Measurements from ENCODE around the gene SPR.

The SPR gene

GRCh38 chr2:72921853-72922252 lies 34.6 kb downstream of the SPR start:
- TF ChIP-seq CTCF (IDR thresholded peaks at IDR 0.05; ENCODE audit: control extremely low read depth, extremely low read depth, low read depth, missing control alignments) = no peak
- CTCF ChIA-PET = no interaction called here
- DNase-seq (ENCODE audit: extremely low spot score) = no peak
- POLR2A ChIA-PET = no interaction called here

GRCh38 chr2:72923833-72924352 lies 36.7 kb downstream of the SPR start:
- TF ChIP-seq CTCF (IDR thresholded peaks at IDR 0.05; ENCODE audit: control extremely low read depth, extremely low read depth, low read depth, missing control alignments) = no peak
- no peak for DNase-seq (ENCODE audit: extremely low spot score)
- CTCF ChIA-PET = interaction anchor here (1.3 to 5.9 kb wide), 2 partner anchors 10 to 31 kb away, joined by 4 to 35 read pairs; no protein-coding TSS in a partner anchor
- POLR2A ChIA-PET = no interaction called here

GRCh38 chr2:72924353-72925240 lies 37.4 kb downstream of the SPR start:
- no peak for DNase-seq (ENCODE audit: extremely low spot score)
- POLR2A ChIA-PET = no interaction called here
- TF ChIP-seq CTCF (IDR thresholded peaks at IDR 0.05; ENCODE audit: control extremely low read depth, extremely low read depth, low read depth, missing control alignments) = no peak
- CTCF ChIA-PET = interaction anchor here (1.0 to 5.9 kb wide), 3 partner anchors 9 to 288 kb away, joined by 3 to 35 read pairs (median 4); no protein-coding TSS in a partner anchor

GRCh38 chr2:72925328-72925943 lies 38.2 kb downstream of the SPR start:
- ChIA-PET POLR2A (no interaction called here), CTCF (interaction anchor here (0.9 to 5.9 kb wide), 7 partner anchors 8 to 287 kb away, joined by 3 to 35 read pairs (median 8); partner anchors contain the start of gene SPR)
- no peak for DNase-seq (ENCODE audit: extremely low spot score)
- TF ChIP-seq CTCF (IDR thresholded peaks at IDR 0.05; ENCODE audit: control extremely low read depth, extremely low read depth, low read depth, missing control alignments) = no peak

GRCh38 chr2:72926368-72926767 lies 39.2 kb downstream of the SPR start:
- POLR2A ChIA-PET = no interaction called here
- CTCF ChIA-PET = interaction anchor here (0.9 to 5.9 kb wide), 9 partner anchors 9 to 251 kb away, joined by 3 to 35 read pairs (median 6); partner anchors contain the start of gene SPR
- no peak for TF ChIP-seq CTCF (IDR thresholded peaks at IDR 0.05; ENCODE audit: control extremely low read depth, extremely low read depth, low read depth, missing control alignments)
- DNase-seq (ENCODE audit: extremely low spot score) = no peak

- ChIA-PET POLR2A (no interaction called here), CTCF (interaction anchor here (0.9 to 5.9 kb wide), 11 partner anchors 8 to 251 kb away, joined by 3 to 35 read pairs (median 5); partner anchors contain the start of gene SPR)
- TF ChIP-seq CTCF (IDR thresholded peaks at IDR 0.05; ENCODE audit: control extremely low read depth, extremely low read depth, low read depth, missing control alignments) = no peak
- no peak for DNase-seq (ENCODE audit: extremely low spot score)
Observed at GRCh38 chr2:72926811-72927465, 39.7 kb downstream of the SPR start.

Data from GM10248 (cell line).